ENCODE measurements around the gene DNAH14. TPM values are rescaled to one million over a fixed set of nuclear protein-coding genes. Genes with fewer than 3 reads are reported as not detected.

DNAH14 gene
- total and polyA plus RNA-seq, 2 of the 13 experiments (the other 11 are each of a cell fraction or from before 2014, with no cell fraction given) = 4.5 to 27.5 TPM

DNA sequence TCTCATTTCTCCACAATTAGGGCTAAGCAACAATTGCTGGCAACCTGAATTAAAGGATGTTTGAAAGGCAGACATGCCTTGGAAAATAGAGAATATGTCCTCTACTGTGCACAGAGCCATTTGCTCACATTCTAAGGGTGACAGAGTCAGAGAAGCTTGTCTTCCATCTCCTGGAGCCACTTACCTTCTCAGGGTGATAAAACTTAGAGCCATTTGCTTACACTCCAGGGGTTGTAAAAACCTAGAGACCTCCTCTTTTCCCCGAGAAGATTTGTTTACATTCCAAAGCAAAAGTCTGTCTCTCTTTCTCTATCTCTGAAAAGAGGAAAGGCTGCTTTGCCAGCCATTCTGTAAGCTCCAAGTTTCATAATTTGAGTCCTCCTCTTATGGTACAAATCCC, 437.1 kb downstream of the DNAH14 start (continued):
- TF ChIP-seq, protein P1, sequence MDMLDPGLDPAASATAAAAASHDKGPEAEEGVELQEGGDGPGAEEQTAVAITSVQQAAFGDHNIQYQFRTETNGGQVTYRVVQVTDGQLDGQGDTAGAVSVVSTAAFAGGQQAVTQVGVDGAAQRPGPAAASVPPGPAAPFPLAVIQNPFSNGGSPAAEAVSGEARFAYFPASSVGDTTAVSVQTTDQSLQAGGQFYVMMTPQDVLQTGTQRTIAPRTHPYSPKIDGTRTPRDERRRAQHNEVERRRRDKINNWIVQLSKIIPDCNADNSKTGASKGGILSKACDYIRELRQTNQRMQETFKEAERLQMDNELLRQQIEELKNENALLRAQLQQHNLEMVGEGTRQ (IDR thresholded peaks at IDR 0.05; ENCODE audit: low read depth, low read length) = no peak
- TF ChIP-seq, protein P1 (CRISPR knock-in tag; IDR thresholded peaks at IDR 0.05; ENCODE audit: borderline replicate concordance) = no peak
- no peak for TF ChIP-seq KDM3A (CRISPR knock-in tag; IDR thresholded peaks at IDR 0.05; ENCODE audit: low read depth)
- no peak for TF ChIP-seq ZNF282 (IDR thresholded peaks at IDR 0.05; ENCODE audit: partially characterized antibody)
- TF ChIP-seq CENPT (CRISPR knock-in tag; IDR thresholded peaks at IDR 0.05; ENCODE audit: low read depth) = no peak
- TF ChIP-seq TAF15 (IDR thresholded peaks at IDR 0.05; ENCODE audit: low read depth, low read length, poor library complexity, severe bottlenecking) = no peak

DNA sequence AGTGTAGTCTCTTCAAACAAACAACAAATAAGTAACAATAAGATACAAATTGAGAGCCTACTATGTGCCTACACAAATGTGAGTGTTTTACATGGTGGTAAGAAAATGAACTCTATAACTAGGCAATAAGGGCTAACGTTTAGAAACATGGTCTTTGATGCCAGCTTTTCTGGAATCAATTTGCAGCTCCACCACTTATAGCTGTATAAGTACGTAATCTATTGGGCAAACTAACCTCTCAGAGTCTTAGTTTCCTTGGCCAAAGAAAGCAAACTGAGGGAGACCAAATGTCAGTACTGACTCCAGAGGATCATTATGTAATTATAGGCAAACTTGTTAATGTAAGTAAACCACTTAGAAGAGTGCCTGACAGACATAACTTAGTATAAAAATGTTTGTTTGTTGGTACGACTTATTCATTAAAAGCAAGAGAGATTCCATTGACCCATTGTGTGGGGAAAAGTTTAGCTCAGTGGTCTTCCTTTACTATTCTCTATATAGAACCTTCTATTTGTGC, 438.6 kb downstream of the DNAH14 start:
- in situ Hi-C loops (cut with HindIII; ENCODE audit: extremely low pct_ligation_motif_present, low pct_unique_long_range_greater_than_20kb) (no loop called here), intact Hi-C loops (cut with micrococcal nuclease; ENCODE audit: unreplicated experiment) (no loop called here)
- Histone ChIP-seq H3K4me2 (ENCODE audit: low read depth, low read length) (no peak overlapping the region), H3K27ac (ENCODE audit: extremely low read length, insufficient read depth, low read length) (no peak overlapping the region), H3K79me2 (ENCODE audit: insufficient read depth, low read length) (no peaks in the 10 kb centered on the region), H3K27me3 (ENCODE audit: control insufficient read depth in 1 of 2, insufficient read depth in 2 of 2, low read length in 2 of 2) (no peaks in the 10 kb centered on the region; a peak in 1 of 5 replicates), H3K4me3 (replicated peaks in 1 of 3; ENCODE audit: insufficient read depth in 1 of 3, low read depth in 2 of 3, low read length in 3 of 3) (no peak overlapping the region), H3K9ac (ENCODE audit: insufficient read depth, low read depth, low read length) (no peak overlapping the region), H3K36me3 (replicated peaks in 1 of 2; ENCODE audit: control insufficient read depth in 1 of 2, insufficient read depth in 2 of 2, low read length in 2 of 2) (no peaks in the 10 kb centered on the region), H4K20me1 (ENCODE audit: insufficient read depth, low read length) (no peaks in the 10 kb centered on the region), H3K4me1 (ENCODE audit: insufficient read depth, low read length) (no peaks in the 10 kb centered on the region), H2AFZ (ENCODE audit: low read length) (no peak overlapping the region), H3K9me3 (ENCODE audit: low read length) (no peaks in the 10 kb centered on the region)
- ATAC-seq (no peak), FAIRE-seq (no peak), DNase-seq (ENCODE audit: low spot score) (no peak)
- CTCF ChIA-PET (ENCODE audit: low intra/inter-chr PET ratio, low total read pairs) = no interaction called here
- POLR2A ChIA-PET = no interaction called here
- BruUV-seq (replicated peaks) = no TSS peak
- 33% methylated on average over 3 of the region's 3 CpGs for WGBS (ENCODE audit: low lambda C conversion rate)
- TF ChIP-seq, protein P2, sequence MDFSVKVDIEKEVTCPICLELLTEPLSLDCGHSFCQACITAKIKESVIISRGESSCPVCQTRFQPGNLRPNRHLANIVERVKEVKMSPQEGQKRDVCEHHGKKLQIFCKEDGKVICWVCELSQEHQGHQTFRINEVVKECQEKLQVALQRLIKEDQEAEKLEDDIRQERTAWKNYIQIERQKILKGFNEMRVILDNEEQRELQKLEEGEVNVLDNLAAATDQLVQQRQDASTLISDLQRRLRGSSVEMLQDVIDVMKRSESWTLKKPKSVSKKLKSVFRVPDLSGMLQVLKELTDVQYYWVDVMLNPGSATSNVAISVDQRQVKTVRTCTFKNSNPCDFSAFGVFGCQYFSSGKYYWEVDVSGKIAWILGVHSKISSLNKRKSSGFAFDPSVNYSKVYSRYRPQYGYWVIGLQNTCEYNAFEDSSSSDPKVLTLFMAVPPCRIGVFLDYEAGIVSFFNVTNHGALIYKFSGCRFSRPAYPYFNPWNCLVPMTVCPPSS (IDR thresholded peaks at IDR 0.05) = no peak
- TF ChIP-seq JUNB (CRISPR knock-in tag; IDR thresholded peaks at IDR 0.05; ENCODE audit: borderline replicate concordance) (no peak), TBX3 (IDR thresholded peaks at IDR 0.05; ENCODE audit: borderline replicate concordance) (no peak), RAD21 (CRISPR knock-in tag; IDR thresholded peaks at IDR 0.05) (no peak), ZFY (CRISPR knock-in tag; IDR thresholded peaks at IDR 0.05) (no peak), NFIB (CRISPR knock-in tag; IDR thresholded peaks at IDR 0.05; ENCODE audit: borderline replicate concordance) (no peak), POLR2AphosphoS5 (IDR thresholded peaks at IDR 0.05; ENCODE audit: low read depth, low read length) (no peak), RORA (CRISPR knock-in tag; IDR thresholded peaks at IDR 0.05) (no peak)
- TF ChIP-seq, protein P3, sequence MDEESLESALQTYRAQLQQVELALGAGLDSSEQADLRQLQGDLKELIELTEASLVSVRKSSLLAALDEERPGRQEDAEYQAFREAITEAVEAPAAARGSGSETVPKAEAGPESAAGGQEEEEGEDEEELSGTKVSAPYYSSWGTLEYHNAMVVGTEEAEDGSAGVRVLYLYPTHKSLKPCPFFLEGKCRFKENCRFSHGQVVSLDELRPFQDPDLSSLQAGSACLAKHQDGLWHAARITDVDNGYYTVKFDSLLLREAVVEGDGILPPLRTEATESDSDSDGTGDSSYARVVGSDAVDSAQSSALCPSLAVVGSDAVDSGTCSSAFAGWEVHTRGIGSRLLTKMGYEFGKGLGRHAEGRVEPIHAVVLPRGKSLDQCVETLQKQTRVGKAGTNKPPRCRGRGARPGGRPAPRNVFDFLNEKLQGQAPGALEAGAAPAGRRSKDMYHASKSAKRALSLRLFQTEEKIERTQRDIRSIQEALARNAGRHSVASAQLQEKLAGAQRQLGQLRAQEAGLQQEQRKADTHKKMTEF (CRISPR knock-in tag; IDR thresholded peaks at IDR 0.05) = no peak
- TF ChIP-seq, protein P4, sequence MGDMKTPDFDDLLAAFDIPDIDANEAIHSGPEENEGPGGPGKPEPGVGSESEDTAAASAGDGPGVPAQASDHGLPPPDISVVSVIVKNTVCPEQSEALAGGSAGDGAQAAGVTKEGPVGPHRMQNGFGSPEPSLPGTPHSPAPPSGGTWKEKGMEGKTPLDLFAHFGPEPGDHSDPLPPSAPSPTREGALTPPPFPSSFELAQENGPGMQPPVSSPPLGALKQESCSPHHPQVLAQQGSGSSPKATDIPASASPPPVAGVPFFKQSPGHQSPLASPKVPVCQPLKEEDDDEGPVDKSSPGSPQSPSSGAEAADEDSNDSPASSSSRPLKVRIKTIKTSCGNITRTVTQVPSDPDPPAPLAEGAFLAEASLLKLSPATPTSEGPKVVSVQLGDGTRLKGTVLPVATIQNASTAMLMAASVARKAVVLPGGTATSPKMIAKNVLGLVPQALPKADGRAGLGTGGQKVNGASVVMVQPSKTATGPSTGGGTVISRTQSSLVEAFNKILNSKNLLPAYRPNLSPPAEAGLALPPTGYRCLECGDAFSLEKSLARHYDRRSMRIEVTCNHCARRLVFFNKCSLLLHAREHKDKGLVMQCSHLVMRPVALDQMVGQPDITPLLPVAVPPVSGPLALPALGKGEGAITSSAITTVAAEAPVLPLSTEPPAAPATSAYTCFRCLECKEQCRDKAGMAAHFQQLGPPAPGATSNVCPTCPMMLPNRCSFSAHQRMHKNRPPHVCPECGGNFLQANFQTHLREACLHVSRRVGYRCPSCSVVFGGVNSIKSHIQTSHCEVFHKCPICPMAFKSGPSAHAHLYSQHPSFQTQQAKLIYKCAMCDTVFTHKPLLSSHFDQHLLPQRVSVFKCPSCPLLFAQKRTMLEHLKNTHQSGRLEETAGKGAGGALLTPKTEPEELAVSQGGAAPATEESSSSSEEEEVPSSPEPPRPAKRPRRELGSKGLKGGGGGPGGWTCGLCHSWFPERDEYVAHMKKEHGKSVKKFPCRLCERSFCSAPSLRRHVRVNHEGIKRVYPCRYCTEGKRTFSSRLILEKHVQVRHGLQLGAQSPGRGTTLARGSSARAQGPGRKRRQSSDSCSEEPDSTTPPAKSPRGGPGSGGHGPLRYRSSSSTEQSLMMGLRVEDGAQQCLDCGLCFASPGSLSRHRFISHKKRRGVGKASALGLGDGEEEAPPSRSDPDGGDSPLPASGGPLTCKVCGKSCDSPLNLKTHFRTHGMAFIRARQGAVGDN (CRISPR knock-in tag; IDR thresholded peaks at IDR 0.05) = no peak
